ENCODE results near the gene CDK4.
"Not testable (repeated sequence)": the region's sequence is repeated elsewhere in the genome, so short reads cannot be mapped to it uniquely, and the experiment has no call there.

Gene CDK4

GRCh38 chr12:57775044-57775443, 22.9 kb upstream of the CDK4 start:
- TF ChIP-seq, protein P1, sequence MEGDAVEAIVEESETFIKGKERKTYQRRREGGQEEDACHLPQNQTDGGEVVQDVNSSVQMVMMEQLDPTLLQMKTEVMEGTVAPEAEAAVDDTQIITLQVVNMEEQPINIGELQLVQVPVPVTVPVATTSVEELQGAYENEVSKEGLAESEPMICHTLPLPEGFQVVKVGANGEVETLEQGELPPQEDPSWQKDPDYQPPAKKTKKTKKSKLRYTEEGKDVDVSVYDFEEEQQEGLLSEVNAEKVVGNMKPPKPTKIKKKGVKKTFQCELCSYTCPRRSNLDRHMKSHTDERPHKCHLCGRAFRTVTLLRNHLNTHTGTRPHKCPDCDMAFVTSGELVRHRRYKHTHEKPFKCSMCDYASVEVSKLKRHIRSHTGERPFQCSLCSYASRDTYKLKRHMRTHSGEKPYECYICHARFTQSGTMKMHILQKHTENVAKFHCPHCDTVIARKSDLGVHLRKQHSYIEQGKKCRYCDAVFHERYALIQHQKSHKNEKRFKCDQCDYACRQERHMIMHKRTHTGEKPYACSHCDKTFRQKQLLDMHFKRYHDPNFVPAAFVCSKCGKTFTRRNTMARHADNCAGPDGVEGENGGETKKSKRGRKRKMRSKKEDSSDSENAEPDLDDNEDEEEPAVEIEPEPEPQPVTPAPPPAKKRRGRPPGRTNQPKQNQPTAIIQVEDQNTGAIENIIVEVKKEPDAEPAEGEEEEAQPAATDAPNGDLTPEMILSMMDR (conservative IDR thresholded peaks at IDR 0.05; ENCODE audit: low read depth), result no peak
- DNase-seq (ENCODE audit: low spot score), result no peak
- H3K27ac ChIP-seq, result no peak overlapping the region
- ChIA-PET CTCF (no interaction called here), POLR2A (ENCODE audit: low non-redundant PET) (no interaction called here)

DNA sequence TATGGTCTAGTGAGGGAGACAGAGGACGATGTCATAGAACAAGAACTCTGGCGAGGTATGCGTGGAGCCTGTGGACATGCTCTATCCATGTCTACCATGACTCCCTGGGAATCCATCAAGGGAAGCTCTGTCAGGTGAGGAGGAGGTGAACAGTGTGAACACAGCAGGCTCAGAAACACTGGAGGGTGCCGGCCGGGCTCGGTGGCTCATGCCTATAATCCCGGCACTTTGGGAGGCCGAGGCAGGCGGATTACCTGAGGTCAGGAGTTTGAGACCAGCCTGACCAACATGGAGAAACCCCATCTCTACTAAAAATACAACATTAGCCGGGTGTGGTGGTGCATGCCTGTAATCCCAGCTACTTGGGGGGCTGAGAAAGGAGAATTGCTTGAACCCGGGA, 22.5 kb upstream of the CDK4 start:
- DNase-seq (ENCODE audit: low spot score); H3K27ac ChIP-seq; CTCF ChIA-PET; POLR2A ChIA-PET (ENCODE audit: low non-redundant PET): not testable (repeated sequence)

DNA sequence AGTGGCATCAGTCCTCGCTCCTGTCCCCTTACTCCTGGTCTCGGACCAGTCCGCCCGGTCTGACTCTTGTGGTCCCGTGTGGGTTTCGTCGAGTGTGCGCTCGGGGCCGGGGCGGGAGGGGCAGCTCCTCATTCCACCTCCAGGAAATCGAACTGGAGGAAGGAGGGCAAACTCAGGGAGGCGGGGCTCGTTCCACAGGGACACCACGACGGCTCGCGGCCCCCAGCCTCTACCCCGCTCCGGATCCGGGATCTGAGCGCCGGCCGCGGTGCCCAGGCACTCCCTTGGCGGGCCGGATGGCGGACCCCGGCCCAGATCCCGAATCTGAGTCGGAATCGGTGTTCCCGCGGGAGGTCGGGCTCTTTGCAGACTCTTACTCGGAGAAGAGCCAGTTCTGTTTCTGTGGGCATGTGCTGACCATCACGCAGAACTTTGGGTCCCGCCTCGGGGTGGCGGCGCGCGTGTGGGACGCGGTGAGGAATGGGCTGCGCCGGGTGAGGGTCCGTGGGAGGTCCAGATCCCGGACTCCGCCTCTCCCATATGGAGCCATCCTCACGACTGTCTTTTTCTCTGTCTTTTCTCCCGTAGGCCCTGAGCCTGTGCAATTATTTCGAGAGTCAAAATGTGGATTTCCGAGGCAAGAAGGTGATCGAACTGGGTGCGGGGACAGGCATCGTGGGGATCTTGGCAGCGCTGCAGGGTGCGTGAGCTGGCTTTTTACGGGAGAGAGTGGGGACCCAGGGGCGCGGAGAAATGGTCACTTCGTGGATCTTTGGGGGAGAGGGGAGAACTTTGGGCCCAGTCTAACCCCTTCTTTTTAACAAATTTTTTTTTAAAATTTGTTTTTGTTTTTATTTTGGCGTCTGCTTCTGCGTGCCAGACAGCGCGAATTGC, 20.6 kb upstream of the CDK4 start, which contains the start of gene EEF1AKMT3:
TSS of gene EEF1AKMT3 (plus strand) at position 186 of the 894 bp plus-strand sequence. CDS start at position 297, 111 bp downstream.
- POLR2A ChIA-PET (ENCODE audit: low non-redundant PET), result no interaction called here
- peak; percentile 60 for DNase-seq (ENCODE audit: low spot score)
- TF ChIP-seq, protein P1 (conservative IDR thresholded peaks at IDR 0.05; ENCODE audit: low read depth), result no peak
- CTCF ChIA-PET, result interaction anchor here (0.9 to 1.1 kb wide), 3 partner anchors 9 to 189 kb away, joined by 3 read pairs; no protein-coding TSS in a partner anchor
- H3K27ac ChIP-seq, result peak within 1 kb of the TSS; percentile 96

DNA sequence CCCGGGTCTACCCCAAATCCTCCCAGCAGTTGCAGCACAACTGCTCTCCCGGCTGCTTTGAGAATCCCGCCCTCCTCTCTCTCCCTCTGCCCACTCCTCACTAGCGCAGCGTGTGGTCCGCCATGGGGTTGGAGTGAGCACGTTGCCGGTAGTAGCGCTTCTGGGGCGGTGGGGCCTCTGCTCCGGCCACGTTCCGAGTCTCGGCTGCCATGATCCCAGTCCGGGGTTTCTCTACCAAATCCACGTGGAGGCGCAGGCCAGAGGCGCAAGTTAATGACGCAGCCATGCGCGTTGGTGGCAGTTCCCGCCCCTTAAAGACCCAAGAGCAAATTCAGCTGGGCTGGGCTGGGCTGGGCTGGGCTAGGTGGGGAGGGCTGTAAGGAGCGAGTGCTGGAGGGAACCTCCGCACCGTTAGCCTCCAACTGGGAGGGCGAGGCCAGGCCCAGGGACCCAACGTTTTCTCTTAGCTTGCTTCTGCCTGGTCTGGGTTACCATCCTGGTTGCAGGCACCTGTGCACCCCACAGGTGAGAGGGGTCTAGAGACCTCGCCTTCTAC, 19.8 kb upstream of the CDK4 start, which contains the start of gene METTL1:
TSS of gene METTL1 (minus strand) at position 233 of the 556 bp plus-strand sequence. CDS start at position 211, 22 bp downstream.
- peak; percentile 97 for DNase-seq (ENCODE audit: low spot score)
- H3K27ac ChIP-seq, result peak within 1 kb of the TSS; percentile 96
- TF ChIP-seq, protein P1 (conservative IDR thresholded peaks at IDR 0.05; ENCODE audit: low read depth), result no peak
- CTCF ChIA-PET, result interaction anchor here (0.9 to 1.0 kb wide), 2 partner anchors 9 to 188 kb away, joined by 3 read pairs; no protein-coding TSS in a partner anchor
- POLR2A ChIA-PET (ENCODE audit: low non-redundant PET), result interaction anchor here (0.6 kb wide), 2 partner anchors 169 to 1524 kb away, joined by 4 to 9 read pairs; partner anchors contain the start of gene ATP23

GRCh38 chr12:57771236-57771872, 19.2 kb upstream of the CDK4 start:
- POLR2A ChIA-PET (ENCODE audit: low non-redundant PET), result interaction anchor here (0.6 kb wide), 2 partner anchors 170 to 1523 kb away, joined by 4 to 9 read pairs; partner anchors contain the start of gene ATP23
- H3K27ac ChIP-seq, result peak overlapping the region; percentile 96
- DNase-seq (ENCODE audit: low spot score), result peak; percentile 96
- TF ChIP-seq, protein P1 (conservative IDR thresholded peaks at IDR 0.05; ENCODE audit: low read depth), result no peak
- CTCF ChIA-PET, result interaction anchor here (0.9 to 1.0 kb wide), 3 partner anchors 10 to 188 kb away, joined by 3 to 5 read pairs (median 3); no protein-coding TSS in a partner anchor

- peak overlapping the region; percentile 96 for H3K27ac ChIP-seq
- no peak for DNase-seq (ENCODE audit: low spot score)
- TF ChIP-seq, protein P1 (conservative IDR thresholded peaks at IDR 0.05; ENCODE audit: low read depth), result no peak
- POLR2A ChIA-PET (ENCODE audit: low non-redundant PET), result no interaction called here
- CTCF ChIA-PET, result interaction anchor here (1.0 kb wide), 1 partner anchor 14 kb away, joined by 5 read pairs; no protein-coding TSS in a partner anchor
These were observed 18.6 kb upstream of the CDK4 start for GRCh38 chr12:57770734-57771133.
